Neural cell (in vitro differentiated cells): ENCODE results near the gene CABCOCO1. TPM values are rescaled to one million over a fixed set of nuclear protein-coding genes. Genes with fewer than 3 reads are reported as not detected.

Experiments used
- H2AFZ ChIP-seq: fragments of 200-600, 300-800 bp; sonication (generic), shearing (Covaris generic); 2 replicates; pipeline ENCODE4 v1.6.0; 2014; ENCODE audit warnings: low read depth, mild to moderate bottlenecking, antibody characterized with exemption, low read length, moderate library complexity
- H3F3A ChIP-seq: fragments of 200-600 bp; shearing (Covaris generic); 2 replicates; pipeline ENCODE4 v1.6.1; 2016; ENCODE audit warnings: mild to moderate bottlenecking, moderate library complexity, mixed read lengths, antibody characterized with exemption, low read length; ENCODE audit not compliant: insufficient read depth, poor library complexity, severe bottlenecking
- H3K27ac ChIP-seq: fragments of 200-600, 300-800 bp; sonication (generic), shearing (Covaris generic); 2 replicates; pipeline ENCODE4 v1.5.1; 2014; ENCODE audit warnings: mild to moderate bottlenecking, low read length, moderate library complexity
- H3K27me3 ChIP-seq: fragments of 300-800, 200-600 bp; sonication (generic), shearing (Covaris generic); 2 replicates; pipeline ENCODE4 v1.6.0; 2014; ENCODE audit warnings: mild to moderate bottlenecking, low read depth, low read length, moderate library complexity; ENCODE audit not compliant: insufficient read depth
- H3K36me3 ChIP-seq: fragments of 300-800, 200-600 bp; sonication (generic), shearing (Covaris generic); 2 replicates; pipeline ENCODE4 v1.5.1; 2014; ENCODE audit warnings: mild to moderate bottlenecking, antibody characterized with exemption, low read length, moderate library complexity; ENCODE audit not compliant: insufficient read depth
- H3K4me2 ChIP-seq: fragments of 300-800, 200-600 bp; sonication (generic), shearing (Covaris generic); 2 replicates; pipeline ENCODE4 v1.6.0; 2014; ENCODE audit warnings: mild to moderate bottlenecking, low read length
- H3K4me3 ChIP-seq: fragments of 300-800, 200-600 bp; sonication (generic), shearing (Covaris generic); 2 replicates; pipeline ENCODE4 v1.5.1; 2014; ENCODE audit warnings: mild to moderate bottlenecking, low read length, moderate library complexity
- H3K79me2 ChIP-seq: fragments of 200-600 bp; shearing (Covaris generic); replicated peaks from 2 replicates; pipeline ENCODE4 v1.6.0; 2014; ENCODE audit warnings: mild to moderate bottlenecking, low read length, moderate library complexity; ENCODE audit not compliant: insufficient read depth
- H3K9ac ChIP-seq: fragments of 300-800, 200-600 bp; sonication (generic), shearing (Covaris generic); 2 replicates; pipeline ENCODE4 v1.6.1; 2016; ENCODE audit warnings: mild to moderate bottlenecking, low read length, mixed read lengths
- H3K9me2 ChIP-seq: fragments of 200-600 bp; shearing (Covaris generic); 2 replicates; pipeline ENCODE4 v1.6.1; 2016; ENCODE audit warnings: mild to moderate bottlenecking, low read length, mixed read lengths; ENCODE audit not compliant: insufficient read depth
- H3K9me3 ChIP-seq: fragments of 200-600, 300-800 bp; sonication (generic), shearing (Covaris generic); 2 replicates; pipeline ENCODE4 v1.6.1; 2016; ENCODE audit warnings: mild to moderate bottlenecking, mixed run types, low read length, moderate library complexity, mixed read lengths
- H4K20me1 ChIP-seq: fragments of 200-600 bp; shearing (Covaris generic); 2 replicates; pipeline ENCODE4 v1.6.1; 2016; ENCODE audit warnings: mild to moderate bottlenecking, mixed run types; ENCODE audit not compliant: insufficient read depth
- CTCF ChIP-seq: fragments of 450-650 bp; IDR thresholded peaks from 2 replicates; pipeline ENCODE4 v1.5.1; 2014; ENCODE audit warnings: antibody characterized with exemption, mild to moderate bottlenecking, moderate library complexity; ENCODE audit not compliant: poor library complexity, severe bottlenecking
- EP300 ChIP-seq: fragments of 450-650 bp; conservative IDR thresholded peaks from 2 replicates; pipeline ENCODE4 v1.6.1; 2014; ENCODE audit warnings: antibody characterized with exemption, mild to moderate bottlenecking, moderate library complexity; ENCODE audit not compliant: poor library complexity, severe bottlenecking
- EZH2 ChIP-seq: fragments of 200-600, 300-800 bp; shearing (Covaris generic), sonication (generic); IDR thresholded peaks from 2 replicates; pipeline ENCODE4 v1.6.1; 2014; ENCODE audit warnings: antibody characterized with exemption, low read length, borderline replicate concordance, mild to moderate bottlenecking; ENCODE audit not compliant: insufficient read depth, poor library complexity, severe bottlenecking
- MXI1 ChIP-seq: fragments of 450-650 bp; conservative IDR thresholded peaks from 2 replicates; pipeline ENCODE4 v1.6.1; 2014; ENCODE audit warnings: antibody characterized with exemption, mild to moderate bottlenecking; ENCODE audit not compliant: poor library complexity, severe bottlenecking
- POLR2AphosphoS5 ChIP-seq: IDR thresholded peaks from 2 replicates; pipeline ENCODE4 v1.6.1; 2012
- RAD21 ChIP-seq: fragments of 450-650 bp; conservative IDR thresholded peaks from 2 replicates; pipeline ENCODE4 v1.6.1; 2014; ENCODE audit warnings: antibody characterized with exemption, mild to moderate bottlenecking, moderate library complexity
- REST ChIP-seq: IDR thresholded peaks from 2 replicates; pipeline ENCODE4 v1.6.1; 2012; ENCODE audit warnings: borderline replicate concordance
- SMC3 ChIP-seq: fragments of 450-650 bp; conservative IDR thresholded peaks from 2 replicates; pipeline ENCODE4 v1.6.1; 2014; ENCODE audit warnings: antibody characterized with exemption, mild to moderate bottlenecking, moderate library complexity; ENCODE audit not compliant: poor library complexity
- TAF1 ChIP-seq: IDR thresholded peaks from 2 replicates; pipeline ENCODE4 v1.6.1; 2012; ENCODE audit warnings: low read depth
- polyA plus RNA-seq: library from polyadenylated mRNA; depleted of rRNA; stranded (reverse); fragments of >200 nt; gene quantifications from 2 replicates; pipeline ENCODE4 v1.2.3, GENCODE V29; 2014

CABCOCO1 gene
- polyA plus RNA-seq, 1 donor from 2014 or later = 0.31 TPM

- Histone ChIP-seq H3K27ac (no peak overlapping the region), H3K4me2 (no peak overlapping the region), H3K4me3 (no peak overlapping the region), H3K36me3 (no peaks in the 10 kb centered on the region), H3K79me2 (no peaks in the 10 kb centered on the region), H3F3A (no peaks in the 10 kb centered on the region), H2AFZ (no peak overlapping the region), H3K27me3 (no peaks in the 10 kb centered on the region), H3K9me2 (no peaks in the 10 kb centered on the region), H3K9me3 (no peaks in the 10 kb centered on the region), H3K9ac (no peak overlapping the region), H4K20me1 (no peaks in the 10 kb centered on the region)
- TF ChIP-seq RAD21 = no peak
- no peak for TF ChIP-seq SMC3
- no peak for TF ChIP-seq CTCF
Observed at GRCh38 chr10:61628151-61628874, 34.4 kb upstream of the CABCOCO1 start.

- H4K20me1 ChIP-seq = no peaks in the 10 kb centered on the region
- H3K9me2 ChIP-seq = no peaks in the 10 kb centered on the region
- H2AFZ ChIP-seq = no peak overlapping the region
- no peak overlapping the region for H3K27ac ChIP-seq
- no peaks in the 10 kb centered on the region for H3K27me3 ChIP-seq
- no peak overlapping the region for H3K9ac ChIP-seq
- no peak overlapping the region for H3K4me3 ChIP-seq
- H3K79me2 ChIP-seq = no peaks in the 10 kb centered on the region
- H3K36me3 ChIP-seq = no peaks in the 10 kb centered on the region
- H3K4me2 ChIP-seq = no peak overlapping the region
- no peaks in the 10 kb centered on the region for H3K9me3 ChIP-seq
- TF ChIP-seq CTCF = no peak
- no peak for TF ChIP-seq TAF1
- no peak for TF ChIP-seq POLR2AphosphoS5
- no peak for TF ChIP-seq EP300
- TF ChIP-seq RAD21 = no peak
- no peak for TF ChIP-seq REST
- TF ChIP-seq SMC3 = no peak
- no peak for TF ChIP-seq MXI1
- TF ChIP-seq EZH2 = no peak
- H3F3A ChIP-seq = no peaks in the 10 kb centered on the region
Observed at GRCh38 chr10:61628875-61629513, 33.7 kb upstream of the CABCOCO1 start.
